Anterior cingulate cortex (tissue), 58 donors: ENCODE measurements around the gene TMEM86A.

ENCODE experiments used
- DNase-seq, 58 donors: peaks; one replicate each; lab custom pipeline; 2025; lab: John Stamatoyannopoulos, UW

Gene TMEM86A

GRCh38 chr11:18721561-18722292 lies 23.1 kb downstream of the TMEM86A start:
- DNase-seq = peak in 11 of 58 donors; percentile 11 to 55 (median 28)

- no peak for DNase-seq
These were observed 23.7 kb downstream of the TMEM86A start for GRCh38 chr11:18722293-18722637.

- peak in 45 of 58 donors; percentile 5 to 88 (median 39) for DNase-seq
These were observed 25.4 kb downstream of the TMEM86A start for GRCh38 chr11:18723991-18724390.

GRCh38 chr11:18726040-18726439 lies 27.5 kb downstream of the TMEM86A start, which contains the start of gene IGSF22:
TSS of gene IGSF22 (minus strand) at chr11:18726188. CDS start at chr11:18724236, 1,952 bp downstream.
- no peak for DNase-seq

GRCh38 chr11:18727479-18728236 lies 29.1 kb downstream of the TMEM86A start:
- peak in 18 of 58 donors; percentile 4 to 62 (median 15) for DNase-seq

GRCh38 chr11:18728658-18729057 lies 30.1 kb downstream of the TMEM86A start:
- DNase-seq = no peak

- DNase-seq = no peak
These were observed 30.8 kb downstream of the TMEM86A start for GRCh38 chr11:18729426-18729825.

- no peak for DNase-seq
These were observed 31.4 kb downstream of the TMEM86A start for GRCh38 chr11:18730020-18730419.

- DNase-seq = no peak
These were observed 32.9 kb downstream of the TMEM86A start for GRCh38 chr11:18731441-18731840.

GRCh38 chr11:18731949-18732821 lies 33.6 kb downstream of the TMEM86A start:
- DNase-seq = peak in 55 of 58 donors; percentile 5 to 83 (median 39)

GRCh38 chr11:18733202-18733601 lies 34.6 kb downstream of the TMEM86A start:
- DNase-seq = no peak

- DNase-seq = no peak
These were observed 38.1 kb downstream of the TMEM86A start for GRCh38 chr11:18736590-18737148.

GRCh38 chr11:18737642-18738041 lies 39.1 kb downstream of the TMEM86A start:
- no peak for DNase-seq

- DNase-seq = no peak
These were observed 41.1 kb downstream of the TMEM86A start for GRCh38 chr11:18739685-18740084.

GRCh38 chr11:18741783-18742182 lies 43.2 kb downstream of the TMEM86A start:
- no peak for DNase-seq

- no peak for DNase-seq
These were observed 44.8 kb downstream of the TMEM86A start for GRCh38 chr11:18743365-18743764.

GRCh38 chr11:18743900-18744514 lies 45.4 kb downstream of the TMEM86A start:
- DNase-seq = peak in 1 of 58 donors; percentile 53

GRCh38 chr11:18745251-18745650 lies 46.7 kb downstream of the TMEM86A start:
- DNase-seq = peak in 1 of 58 donors; percentile 46

- peak in 3 of 58 donors; percentile 7 to 63 (median 18) for DNase-seq
These were observed 50.3 kb downstream of the TMEM86A start for GRCh38 chr11:18748766-18749365.
